Daoy (cell line): Measurements from ENCODE around the gene CHRDL2. TPM values are rescaled to one million over a fixed set of nuclear protein-coding genes. Genes with fewer than 3 reads are reported as not detected.
A peak's percentile ranks its signal among the peaks of the same experiment; 100 is the strongest.

Experiments used
- DNase-seq: peaks from one replicate; pipeline ENCODE4 v3.0.0-alpha.2; 2015; ENCODE audit warnings: low read depth
- total RNA-seq: library from RNA; depleted of rRNA; stranded (reverse); fragments of >200 nt; shearing (Covaris generic); gene quantifications from 2 replicates; pipeline ENCODE4 v1.2.3, GENCODE V29; 2014

CHRDL2 gene
- total RNA-seq, 1 experiment from 2014 or later = not detected

DNA sequence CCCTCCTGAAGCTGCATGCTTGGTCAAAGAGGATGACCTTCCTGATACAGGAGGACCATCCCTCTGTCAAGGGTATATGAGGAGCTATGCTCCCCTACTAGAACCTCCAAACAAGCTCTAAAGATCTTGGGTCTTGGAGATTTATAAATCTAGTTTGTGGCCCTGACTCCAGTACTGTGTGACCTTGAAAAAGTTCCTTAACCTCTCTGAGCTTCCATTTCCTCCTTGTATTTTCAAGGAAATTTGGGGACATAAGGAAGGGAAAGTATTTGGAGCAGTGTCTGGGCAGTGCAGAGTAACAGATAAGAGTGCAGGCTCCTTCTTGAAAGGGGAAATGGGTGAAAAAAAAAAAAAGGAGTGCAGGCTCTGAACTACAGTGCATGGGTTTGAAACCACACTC is 45.9 kb downstream of the CHRDL2 start:
- DNase-seq = no peak

GRCh38 chr11:74684661-74685060 is 46.6 kb downstream of the CHRDL2 start:
- no peak for DNase-seq

GRCh38 chr11:74683941-74684481 is 47.2 kb downstream of the CHRDL2 start:
- no peak for DNase-seq

- no peak for DNase-seq
Measured at GRCh38 chr11:74683279-74683871, 47.9 kb downstream of the CHRDL2 start.

DNA sequence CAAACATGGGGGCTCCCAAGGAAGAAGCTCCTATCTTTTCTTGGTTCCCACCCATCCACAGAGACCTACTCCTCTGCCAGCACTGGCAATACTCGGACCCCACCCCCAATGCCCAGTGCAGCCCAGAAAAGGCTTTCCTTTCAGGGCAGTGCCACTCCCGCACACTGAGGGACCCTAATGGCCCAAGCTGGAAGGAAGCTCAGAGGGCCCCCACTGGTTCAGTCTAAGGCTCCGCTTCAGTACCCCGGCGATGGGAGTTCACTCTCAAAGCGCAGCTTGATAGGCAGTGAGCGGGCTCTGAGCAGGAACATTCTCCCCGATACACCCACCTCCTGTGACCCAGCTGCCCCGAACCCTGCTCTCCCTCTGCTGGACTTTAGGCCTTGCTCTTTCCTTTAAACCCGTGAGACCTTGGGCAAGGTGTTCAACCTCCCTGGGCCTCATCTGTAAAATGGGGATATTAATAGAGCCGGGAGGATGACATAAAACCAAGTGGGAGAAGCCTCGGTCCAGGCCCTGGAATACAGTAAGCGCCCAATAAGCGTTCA is 48.4 kb downstream of the CHRDL2 start:
- DNase-seq = no peak

- DNase-seq = peak; percentile 45
Measured at GRCh38 chr11:74681686-74682651, 49.3 kb downstream of the CHRDL2 start.

DNA sequence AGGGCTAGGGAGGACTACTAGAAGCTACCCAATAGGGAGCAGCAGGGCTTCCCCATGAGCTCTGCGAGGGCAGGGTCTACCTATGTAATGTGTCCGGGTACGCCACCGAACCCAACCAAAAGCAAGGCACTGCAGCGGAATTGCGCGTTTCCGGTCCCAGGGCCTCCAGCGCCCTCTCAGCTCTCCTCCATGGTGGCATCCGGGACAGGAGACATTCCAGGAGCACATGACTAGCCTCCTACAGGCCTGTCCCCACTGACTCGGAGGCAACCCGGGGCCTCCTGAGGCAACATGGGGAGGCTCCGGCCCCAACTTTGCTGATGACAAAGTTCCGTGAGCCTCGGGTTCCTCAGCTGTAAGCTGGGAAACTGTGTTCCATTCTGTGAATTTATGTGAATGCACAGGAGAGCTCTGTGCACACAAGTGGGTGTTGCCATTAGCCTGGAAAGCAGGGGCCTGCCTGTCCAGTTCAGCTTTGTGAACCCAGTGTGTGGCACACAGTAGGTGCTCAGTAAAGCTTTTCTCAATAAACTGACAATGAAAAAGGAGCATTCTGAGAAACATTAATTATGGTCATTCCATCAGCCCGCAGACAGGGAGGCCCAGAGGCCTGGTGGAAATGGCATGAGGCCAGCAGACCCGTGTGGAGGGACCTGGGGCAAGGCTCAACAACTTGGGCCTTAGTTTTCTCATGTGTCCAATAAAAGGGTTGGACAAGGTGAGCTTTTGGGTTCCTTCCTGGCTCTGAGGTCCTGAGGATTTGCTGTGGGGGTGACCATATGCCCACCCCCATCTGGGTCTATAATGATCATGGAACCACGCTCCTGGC is 50.3 kb downstream of the CHRDL2 start:
- no peak for DNase-seq

GRCh38 chr11:74680035-74680671 is 51.1 kb downstream of the CHRDL2 start:
- no peak for DNase-seq

- no peak for DNase-seq
Measured at GRCh38 chr11:74679513-74679865, 51.7 kb downstream of the CHRDL2 start.

GRCh38 chr11:74678591-74679512 is 52.4 kb downstream of the CHRDL2 start:
- DNase-seq = no peak

GRCh38 chr11:74678041-74678440 is 53.2 kb downstream of the CHRDL2 start:
- no peak for DNase-seq

DNA sequence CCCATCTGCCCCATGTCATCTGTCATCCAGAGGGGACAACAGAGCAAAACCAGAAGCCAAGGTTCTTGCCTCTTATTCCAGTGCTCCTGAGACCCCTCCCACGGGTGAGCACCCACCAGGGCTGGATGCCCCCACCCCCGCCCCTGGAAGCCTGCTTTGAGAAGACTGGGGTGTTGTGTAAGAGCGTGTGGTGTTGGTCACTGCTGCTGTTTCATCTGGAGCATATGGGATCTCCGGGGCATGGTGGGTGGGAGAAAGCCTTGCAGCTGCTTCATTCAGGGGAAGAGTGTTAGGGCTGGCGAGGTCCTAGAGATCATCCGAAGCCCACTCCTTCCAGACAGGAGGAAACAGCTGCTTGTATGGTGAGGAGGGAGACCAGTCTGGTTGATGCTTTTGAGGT is 54.1 kb downstream of the CHRDL2 start:
- no peak for DNase-seq

DNA sequence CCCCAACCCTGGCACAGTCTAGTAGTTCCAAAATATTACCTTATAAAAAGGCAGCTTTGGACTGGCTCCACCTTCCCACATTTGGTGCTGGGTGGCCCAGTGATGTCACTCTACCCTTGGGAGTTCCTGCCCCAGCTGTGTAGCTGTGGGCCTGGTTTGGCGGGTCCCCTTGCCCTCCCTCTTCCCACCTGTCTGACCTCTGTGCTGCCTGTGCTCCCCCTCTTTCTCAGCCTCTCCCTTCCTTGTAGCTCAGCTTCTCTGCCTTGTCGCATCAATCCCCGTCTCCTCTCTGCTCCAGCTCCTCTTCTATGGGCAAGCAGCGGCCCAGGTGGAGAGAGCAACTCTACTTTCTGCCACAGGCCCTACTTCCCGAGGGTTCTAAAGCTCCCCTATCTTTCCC is 54.6 kb downstream of the CHRDL2 start:
- no peak for DNase-seq

DNA sequence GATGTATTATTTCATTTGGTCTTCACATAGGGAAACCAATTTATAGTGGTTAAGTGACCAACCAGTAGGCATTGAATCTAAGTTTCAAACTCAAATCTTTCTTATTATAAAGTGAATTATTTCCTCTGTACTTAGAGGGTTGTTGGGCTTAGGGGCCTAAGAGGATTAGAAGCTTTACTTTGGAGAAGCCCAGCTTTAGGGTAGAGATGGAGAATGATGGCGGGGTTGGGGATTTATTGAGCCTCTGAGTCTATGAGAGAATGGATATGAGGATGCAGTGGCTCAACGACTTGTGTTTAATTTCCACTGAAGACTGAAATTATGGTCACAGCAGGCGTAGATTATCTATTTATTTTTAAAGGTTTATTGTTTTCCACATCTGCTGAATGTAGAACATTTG is 55.5 kb downstream of the CHRDL2 start:
- no peak for DNase-seq

DNA sequence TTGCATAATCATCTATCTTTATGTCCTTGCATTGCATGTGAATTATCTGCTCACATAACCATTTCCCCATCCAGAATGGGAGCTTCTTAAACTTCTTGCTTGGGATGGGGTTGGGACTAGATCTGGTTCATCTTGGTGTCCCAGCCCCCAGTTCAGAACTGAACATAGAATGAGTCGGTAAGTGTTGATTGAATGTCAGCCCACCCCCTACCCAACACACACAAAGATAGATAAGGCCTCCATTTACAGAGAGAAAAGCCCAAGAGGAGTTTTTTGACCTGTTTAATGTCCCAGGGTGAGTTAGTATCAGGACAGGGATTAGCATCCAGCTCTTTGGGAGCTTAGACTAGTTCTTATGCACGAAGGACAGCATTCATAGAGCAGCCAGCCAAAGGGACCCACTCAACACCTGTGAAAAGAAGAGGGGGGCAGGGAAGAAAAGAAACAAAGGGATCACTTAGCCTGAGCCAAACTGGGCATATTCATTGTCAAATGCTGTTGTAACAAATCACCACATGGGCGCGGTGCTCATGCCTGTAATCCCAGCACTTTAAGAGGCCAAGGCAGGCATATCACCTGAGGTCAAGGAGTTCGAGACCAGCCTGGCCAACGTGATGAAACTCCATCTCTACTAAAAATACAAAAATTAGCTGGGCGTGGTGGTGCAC is 57.4 kb downstream of the CHRDL2 start:
- DNase-seq = no peak

GRCh38 chr11:74672956-74673692 is 58.1 kb downstream of the CHRDL2 start:
- peak; percentile 96 for DNase-seq

DNA sequence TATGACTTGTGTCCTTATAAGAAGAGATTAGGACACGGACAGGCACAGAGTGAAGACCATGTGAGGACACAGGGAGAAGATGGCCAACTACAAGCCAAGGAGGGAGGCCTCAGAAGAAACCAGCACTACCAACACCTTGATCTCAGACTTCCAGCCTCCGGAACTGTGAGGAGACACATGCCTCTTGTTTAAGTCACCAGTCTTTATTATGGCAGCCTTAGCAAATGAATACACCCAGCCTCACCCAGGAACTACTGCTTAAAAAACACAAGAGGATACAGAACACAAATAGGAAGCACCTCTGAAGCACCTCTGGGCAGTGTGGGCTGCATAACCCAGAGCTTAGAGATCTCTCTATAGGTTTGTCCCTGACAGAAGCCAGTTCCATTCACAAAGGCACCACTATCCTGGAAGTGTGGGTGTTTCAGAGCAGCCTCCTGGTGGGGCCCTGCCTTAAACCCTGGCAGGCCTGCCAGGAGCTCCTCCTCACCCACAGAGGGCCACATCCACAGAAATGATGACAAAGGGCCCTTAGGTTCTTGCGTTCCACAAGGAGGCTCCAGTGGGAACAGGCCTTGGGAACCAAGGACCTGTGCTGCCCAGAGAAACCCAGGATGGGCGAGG is 58.8 kb downstream of the CHRDL2 start:
- no peak for DNase-seq

DNA sequence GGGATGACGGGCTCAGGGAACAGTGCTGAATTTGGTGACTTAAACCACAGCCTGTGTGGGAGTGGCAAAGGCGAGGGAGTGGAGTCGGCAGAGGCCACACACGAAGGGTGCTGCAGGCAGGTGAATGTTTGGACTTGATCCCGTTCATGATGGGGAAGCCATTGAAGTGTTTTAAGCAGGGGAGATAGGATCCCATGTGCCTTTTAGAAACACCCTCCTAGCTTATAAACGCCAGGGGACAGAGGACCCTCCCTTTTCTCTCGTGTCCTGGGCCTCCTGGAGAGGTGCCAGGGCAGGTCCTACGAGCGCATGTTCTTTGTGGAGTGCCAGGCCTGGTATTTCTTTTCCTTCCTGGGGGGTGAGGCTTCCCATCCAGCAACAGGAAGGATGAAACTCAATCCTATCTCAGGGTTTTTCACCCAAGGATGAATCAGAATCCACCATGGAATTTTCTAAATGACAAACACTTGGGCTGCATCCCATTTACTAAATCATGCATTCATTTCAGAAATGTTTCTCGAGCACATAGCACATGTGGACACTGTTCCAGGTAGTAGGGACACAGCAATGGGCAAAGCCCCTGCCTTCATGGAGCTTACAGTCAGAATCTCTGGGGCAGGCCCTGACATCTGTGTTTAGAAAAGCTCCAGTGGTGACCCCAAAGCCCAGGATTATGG is 59.6 kb downstream of the CHRDL2 start:
- peak; percentile 67 for DNase-seq
